IMR-90 (cell line): ENCODE results near the gene GABBR2. TPM values are rescaled to one million over a fixed set of nuclear protein-coding genes. Genes with fewer than 3 reads are reported as not detected.
A peak's percentile ranks its signal among the peaks of the same experiment; 100 is the strongest.

Experiments used
- ATAC-seq: fragments of 200-7000 bp; cut with Tn5 transposase; 2 replicates; pipeline ENCODE4 v1.9.1; 2020; ENCODE audit warnings: low read depth, mild to moderate bottlenecking, moderate library complexity
- BruUV-seq: library from RNA; stranded (reverse); fragments of 400-500 nt; replicated peaks from 2 replicates; lab custom pipeline; 2021; lab: Mats Ljungman, UMichigan
- CTCF ChIA-PET: fragments of 300-600 bp; formaldehyde crosslinking; extraction: SDS; loops from one replicate; lab custom pipeline; 2021; ENCODE audit warnings: antibody characterized with exemption; lab: Yijun Ruan, JAX
- POLR2A ChIA-PET: fragments of 300-600 bp; sonication (Branson Sonifier 250); formaldehyde crosslinking; loops from one replicate; lab custom pipeline; 2022; ENCODE audit warnings: antibody characterized with exemption; ENCODE audit not compliant: unreplicated experiment; lab: Charles Lee
- DNase-seq: peaks from one replicate; pipeline ENCODE4 v3.0.0; 2013
- H2AFZ ChIP-seq: replicated peaks from 2 replicates; pipeline ENCODE3; 2013; ENCODE audit warnings: low read length, mild to moderate bottlenecking; ENCODE audit not compliant: poor library complexity
- H2AK5ac ChIP-seq: 2 replicates; pipeline ENCODE4 v1.6.1; 2013; ENCODE audit warnings: low read depth, low read length, inconsistent platforms
- H2AK9ac ChIP-seq: replicated peaks from 2 replicates; pipeline ENCODE3; 2013; ENCODE audit warnings: mild to moderate bottlenecking, low read depth, low read length, moderate library complexity; ENCODE audit not compliant: poor library complexity
- H2BK120ac ChIP-seq: 2 replicates; pipeline ENCODE4 v1.6.1; 2013; ENCODE audit warnings: low read depth, low read length, inconsistent platforms
- H2BK15ac ChIP-seq: 3 replicates; pipeline ENCODE4 v1.6.1; 2013; ENCODE audit warnings: low read depth, low read length, inconsistent platforms
- H2BK20ac ChIP-seq: 2 replicates; pipeline ENCODE4 v1.6.1; 2013; ENCODE audit warnings: low read depth, mild to moderate bottlenecking, inconsistent platforms, low read length, moderate library complexity
- H2BK5ac ChIP-seq: 2 replicates; pipeline ENCODE4 v1.6.1; 2013; ENCODE audit warnings: mild to moderate bottlenecking, low read depth, low read length, inconsistent platforms; ENCODE audit not compliant: poor library complexity, severe bottlenecking
- H3K14ac ChIP-seq: replicated peaks from 2 replicates; pipeline ENCODE4 v1.6.1; 2013; ENCODE audit warnings: low read depth, low read length, inconsistent platforms
- H3K18ac ChIP-seq: 2 replicates; pipeline ENCODE4 v1.6.1; 2013; ENCODE audit warnings: low read depth, low read length, control low read depth
- H3K23ac ChIP-seq: 2 replicates; pipeline ENCODE4 v1.6.1; 2013; ENCODE audit warnings: low read depth, low read length, inconsistent platforms
- H3K27ac ChIP-seq: 2 replicates; pipeline ENCODE4 v1.5.1; 2013; ENCODE audit warnings: mild to moderate bottlenecking, control low read depth, low read length; ENCODE audit not compliant: insufficient read depth
- H3K27me3 ChIP-seq: 2 replicates; pipeline ENCODE4 v1.6.1; 2013; ENCODE audit warnings: low read length; ENCODE audit not compliant: control insufficient read depth, insufficient read depth
- H3K36me3 ChIP-seq: 2 replicates; pipeline ENCODE4 v1.6.1; 2013; ENCODE audit warnings: low read length, mixed read lengths; ENCODE audit not compliant: control insufficient read depth, insufficient read depth
- H3K4ac ChIP-seq: 2 replicates; pipeline ENCODE4 v1.6.1; 2013; ENCODE audit warnings: low read depth, low read length, inconsistent platforms
- H3K4me1 ChIP-seq: 2 replicates; pipeline ENCODE4 v1.6.1; 2013; ENCODE audit warnings: low read length, mixed read lengths; ENCODE audit not compliant: control insufficient read depth, insufficient read depth
- H3K4me2 ChIP-seq: 2 replicates; pipeline ENCODE4 v1.6.1; 2013; ENCODE audit warnings: low read depth, mild to moderate bottlenecking, control low read depth, low read length, moderate library complexity
- H3K4me3 ChIP-seq: 2 replicates; pipeline ENCODE4 v1.5.1; 2013; ENCODE audit warnings: low read depth, mild to moderate bottlenecking, control low read depth, low read length, moderate library complexity; ENCODE audit not compliant: insufficient read depth
- H3K56ac ChIP-seq: 2 replicates; pipeline ENCODE4 v1.6.1; 2013; ENCODE audit warnings: low read length, inconsistent platforms; ENCODE audit not compliant: insufficient read depth; ENCODE audit errors: extremely low read depth
- H3K79me1 ChIP-seq, 2 experiments: 2 replicates each; pipeline ENCODE4 v1.6.1; 2013; ENCODE audit warnings: low read length in 2 of 2, inconsistent platforms in 1 of 2, low read depth in 1 of 2
- H3K9ac ChIP-seq: 2 replicates; pipeline ENCODE4 v1.6.1; 2013; ENCODE audit warnings: low read depth, low read length, control low read depth
- H3K9me1 ChIP-seq: 2 replicates; pipeline ENCODE4 v1.6.1; 2013; ENCODE audit warnings: low read length, inconsistent platforms; ENCODE audit not compliant: insufficient read depth
- H3K9me3 ChIP-seq: 2 replicates; pipeline ENCODE4 v1.6.1; 2013; ENCODE audit warnings: low read length; ENCODE audit not compliant: control insufficient read depth, insufficient read depth
- H4K20me1 ChIP-seq: 2 replicates; pipeline ENCODE4 v1.6.1; 2013; ENCODE audit warnings: low read length, inconsistent platforms; ENCODE audit not compliant: insufficient read depth
- H4K5ac ChIP-seq: 2 replicates; pipeline ENCODE4 v1.6.1; 2013; ENCODE audit warnings: mild to moderate bottlenecking, low read depth, low read length, control low read depth
- H4K8ac ChIP-seq, 2 experiments: 2 replicates each; pipeline ENCODE4 v1.6.1; 2013; ENCODE audit warnings: low read depth in 2 of 2, low read length in 2 of 2, control low read depth in 1 of 2, inconsistent platforms in 1 of 2
- H4K91ac ChIP-seq: 2 replicates; pipeline ENCODE4 v1.6.1; 2013; ENCODE audit warnings: low read depth, low read length, inconsistent platforms; ENCODE audit not compliant: insufficient read depth
- CEBPB ChIP-seq: IDR thresholded peaks from 2 replicates; pipeline ENCODE4 v1.6.1; 2012; ENCODE audit warnings: low read depth, low read length, improper control_type of control experiment
- FOS ChIP-seq: fragments of 150-350 bp; IDR thresholded peaks from 2 replicates; pipeline ENCODE4 v1.6.1; 2016; ENCODE audit warnings: low read depth, low read length
- MXI1 ChIP-seq: IDR thresholded peaks from 2 replicates; pipeline ENCODE4 v1.6.1; 2012; ENCODE audit warnings: low read depth, mild to moderate bottlenecking, low read length, moderate library complexity, borderline replicate concordance
- WGBS, 2 experiments: methylation state at CpG; one replicate each; pipeline versions ENCODE4 v1.1.5 to v1.1.7; 2013; ENCODE audit warnings: missing lambda C conversion rate in 2 of 2; ENCODE audit not compliant: insufficient read length in 1 of 2; ENCODE audit errors: extremely low coverage in 2 of 2; 5-methylcytosine and 5-hydroxymethylcytosine counted together
- dilution Hi-C: fragments of 300-500 bp; cut with HindIII; formaldehyde crosslinking; loops from one replicate; pipeline ENCODE4 v1.14.3; 2018; ENCODE audit warnings: low sequenced_read_pairs; ENCODE audit not compliant: unreplicated experiment
- in situ Hi-C: fragments of 300-500 bp; cut with MboI; formaldehyde crosslinking; loops from 3 replicates; pipeline ENCODE4 v1.14.3; 2019; ENCODE audit warnings: low sequenced_read_pairs, inconsistent platforms, mixed read lengths
- intact Hi-C: fragments of 100-400 bp; cut with micrococcal nuclease; formaldehyde crosslinking; loops from 2 replicates; pipeline ENCODE4 v1.10.0; 2022
- polyA plus RNA-seq, 3 experiments: library from polyadenylated mRNA; depleted of rRNA; stranded (reverse); fragments of >200 nt; gene quantifications; 2 replicates each; pipeline ENCODE4 v1.2.3, GENCODE V29; 2012; ENCODE audit warnings: low replicate concordance in 1 of 3
- total RNA-seq: library from RNA; depleted of rRNA; stranded (reverse); fragments of >200 nt; gene quantifications from 2 replicates; pipeline ENCODE4 v1.2.3, GENCODE V29; 2012

GABBR2 gene
- total and polyA plus RNA-seq, 2 of the 4 experiments (the other 2 are of a cell fraction) = 14.2 to 20.3 TPM

- peak overlapping the region; percentile 85 for H3K27ac ChIP-seq
- intact Hi-C loops = no loop called here
- no TSS peak for BruUV-seq
These were observed 206.3 kb downstream of the GABBR2 start for GRCh38 chr9:98502311-98502975.

More at GRCh38 chr9:98502311-98502975, 206.3 kb downstream of the GABBR2 start:
- H2AK9ac ChIP-seq = peak overlapping the region; percentile 79
- peak; percentile 69 for DNase-seq
- peaks cover 26 to 66% of the 10 kb centered on the region in 2 experiments for H3K79me1 ChIP-seq
- peak; percentile 63 for ATAC-seq
- H4K8ac ChIP-seq = peak overlapping the region; percentile 44 to 95
- TF ChIP-seq MXI1 (no peak), FOS (peak; percentile 10; the same call in 1 of the 2 replicates), CEBPB (peak; percentile 88)
- peak overlapping the region; percentile 44 for H3K9ac ChIP-seq
- peak overlapping the region; percentile 85 for H3K14ac ChIP-seq
- H3K27me3 ChIP-seq = no peaks in the 10 kb centered on the region
- H4K20me1 ChIP-seq = no peaks in the 10 kb centered on the region
- H3K4me3 ChIP-seq = no peak overlapping the region
- dilution Hi-C loops (no loop called here), in situ Hi-C loops (no loop called here)
- H2BK20ac ChIP-seq = peak overlapping the region; percentile 83
- H3K4me1 ChIP-seq = peaks cover 23% of the 10 kb centered on the region
- WGBS, 2 experiments = 75% methylated on average over 4 of the region's 6 CpGs; no CpG with 5 or more reads in 1 of the 2 experiments
- peak overlapping the region; percentile 90 for H2AFZ ChIP-seq
- H3K4ac ChIP-seq = peak overlapping the region; percentile 91
- peak overlapping the region; percentile 65 for H3K23ac ChIP-seq
- no peaks in the 10 kb centered on the region for H3K9me3 ChIP-seq
- H3K56ac ChIP-seq = peak overlapping the region; percentile 83
- POLR2A ChIA-PET = no interaction called here
- H3K9me1 ChIP-seq = peaks cover 34% of the 10 kb centered on the region
- CTCF ChIA-PET = interaction anchor here (1.9 kb wide), 1 partner anchor 12 kb away, joined by 5 read pairs; no protein-coding TSS in a partner anchor
- no peaks in the 10 kb centered on the region for H3K36me3 ChIP-seq
- peak overlapping the region; percentile 19; the same call in 1 of the 2 replicates for H3K4me2 ChIP-seq
- peak overlapping the region; percentile 98; the same call in 2 of the 3 replicates for H2BK15ac ChIP-seq
- H3K18ac ChIP-seq = peak overlapping the region; percentile 65
- peak overlapping the region; percentile 89 for H4K91ac ChIP-seq
- H2BK5ac ChIP-seq = peak overlapping the region; percentile 93
- H2AK5ac ChIP-seq = peak overlapping the region; percentile 98
- H2BK120ac ChIP-seq = peak overlapping the region; percentile 90
- peak overlapping the region; percentile 62 for H4K5ac ChIP-seq
